GM12873 (cell line): ENCODE measurements around the gene MYORG.

Source experiments
- TF ChIP-seq, protein P1 (sequence below): IDR thresholded peaks from 2 replicates; pipeline ENCODE4 v1.5.1; 2012; ENCODE audit warnings: low read depth, mild to moderate bottlenecking, moderate library complexity, low read length, control low read depth; ENCODE audit not compliant: insufficient read depth; ENCODE audit errors: missing control alignments

MYORG gene

DNA sequence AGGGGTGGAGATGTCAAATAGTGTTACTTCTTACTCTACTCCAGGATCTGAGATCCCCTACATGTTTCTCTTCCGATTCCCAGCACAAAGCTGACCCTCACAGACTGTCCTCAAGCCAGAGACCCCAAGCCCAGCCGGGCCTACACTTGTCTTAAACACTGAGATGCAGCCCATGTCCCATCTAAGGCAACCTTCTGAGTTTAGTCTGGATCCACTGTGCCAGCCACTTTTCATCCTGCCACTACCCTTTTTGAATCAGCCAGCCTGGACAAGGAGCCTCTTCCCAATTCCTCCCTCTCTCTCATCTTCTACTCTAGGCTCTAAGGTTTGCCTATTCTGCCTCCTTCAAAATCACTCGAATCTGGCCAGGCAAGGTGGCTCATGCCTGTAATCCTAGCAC, 6.2 kb upstream of the MYORG start:
- TF ChIP-seq, protein P1, sequence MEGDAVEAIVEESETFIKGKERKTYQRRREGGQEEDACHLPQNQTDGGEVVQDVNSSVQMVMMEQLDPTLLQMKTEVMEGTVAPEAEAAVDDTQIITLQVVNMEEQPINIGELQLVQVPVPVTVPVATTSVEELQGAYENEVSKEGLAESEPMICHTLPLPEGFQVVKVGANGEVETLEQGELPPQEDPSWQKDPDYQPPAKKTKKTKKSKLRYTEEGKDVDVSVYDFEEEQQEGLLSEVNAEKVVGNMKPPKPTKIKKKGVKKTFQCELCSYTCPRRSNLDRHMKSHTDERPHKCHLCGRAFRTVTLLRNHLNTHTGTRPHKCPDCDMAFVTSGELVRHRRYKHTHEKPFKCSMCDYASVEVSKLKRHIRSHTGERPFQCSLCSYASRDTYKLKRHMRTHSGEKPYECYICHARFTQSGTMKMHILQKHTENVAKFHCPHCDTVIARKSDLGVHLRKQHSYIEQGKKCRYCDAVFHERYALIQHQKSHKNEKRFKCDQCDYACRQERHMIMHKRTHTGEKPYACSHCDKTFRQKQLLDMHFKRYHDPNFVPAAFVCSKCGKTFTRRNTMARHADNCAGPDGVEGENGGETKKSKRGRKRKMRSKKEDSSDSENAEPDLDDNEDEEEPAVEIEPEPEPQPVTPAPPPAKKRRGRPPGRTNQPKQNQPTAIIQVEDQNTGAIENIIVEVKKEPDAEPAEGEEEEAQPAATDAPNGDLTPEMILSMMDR: no peak

DNA sequence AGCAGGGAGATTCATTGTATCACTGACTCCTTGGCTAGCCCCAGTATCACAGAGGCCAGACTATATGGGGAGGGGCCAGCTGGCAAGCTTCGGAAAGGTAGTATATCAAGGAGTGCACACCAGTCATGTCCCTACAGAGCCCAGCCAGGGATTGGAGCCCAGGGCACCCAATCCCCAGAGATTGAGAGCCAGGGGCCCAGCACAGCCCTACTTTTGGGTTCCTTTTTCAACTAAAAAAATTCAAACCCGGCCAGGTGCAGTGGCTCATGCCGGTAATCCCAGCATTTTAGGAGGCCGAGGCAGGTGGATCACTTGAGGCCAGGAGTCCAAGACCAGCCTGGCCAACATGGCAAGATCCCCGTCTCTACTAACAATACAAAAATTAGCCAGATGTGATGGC, 5.4 kb upstream of the MYORG start:
- TF ChIP-seq, protein P1: no peak

DNA sequence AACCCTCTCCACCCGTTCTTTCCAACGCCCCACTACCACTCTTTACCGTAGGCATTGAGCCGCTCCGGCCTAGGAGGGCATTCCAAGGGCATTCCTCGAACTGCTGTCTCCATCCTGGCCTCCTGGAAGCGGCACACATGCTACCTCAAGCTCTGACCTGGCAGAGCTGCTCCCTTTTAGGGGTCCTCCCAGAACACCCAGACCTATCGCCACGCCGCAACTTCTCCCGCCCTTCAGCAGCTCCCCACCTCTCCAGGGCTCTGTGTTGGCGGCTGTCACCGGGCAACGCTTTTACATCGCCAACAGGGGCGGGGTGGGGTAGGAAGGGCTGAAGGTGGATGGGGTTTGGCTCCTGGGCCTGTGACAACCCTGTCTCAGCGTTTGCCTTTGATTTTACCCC, 4.6 kb upstream of the MYORG start:
- TF ChIP-seq, protein P1: no peak

DNA sequence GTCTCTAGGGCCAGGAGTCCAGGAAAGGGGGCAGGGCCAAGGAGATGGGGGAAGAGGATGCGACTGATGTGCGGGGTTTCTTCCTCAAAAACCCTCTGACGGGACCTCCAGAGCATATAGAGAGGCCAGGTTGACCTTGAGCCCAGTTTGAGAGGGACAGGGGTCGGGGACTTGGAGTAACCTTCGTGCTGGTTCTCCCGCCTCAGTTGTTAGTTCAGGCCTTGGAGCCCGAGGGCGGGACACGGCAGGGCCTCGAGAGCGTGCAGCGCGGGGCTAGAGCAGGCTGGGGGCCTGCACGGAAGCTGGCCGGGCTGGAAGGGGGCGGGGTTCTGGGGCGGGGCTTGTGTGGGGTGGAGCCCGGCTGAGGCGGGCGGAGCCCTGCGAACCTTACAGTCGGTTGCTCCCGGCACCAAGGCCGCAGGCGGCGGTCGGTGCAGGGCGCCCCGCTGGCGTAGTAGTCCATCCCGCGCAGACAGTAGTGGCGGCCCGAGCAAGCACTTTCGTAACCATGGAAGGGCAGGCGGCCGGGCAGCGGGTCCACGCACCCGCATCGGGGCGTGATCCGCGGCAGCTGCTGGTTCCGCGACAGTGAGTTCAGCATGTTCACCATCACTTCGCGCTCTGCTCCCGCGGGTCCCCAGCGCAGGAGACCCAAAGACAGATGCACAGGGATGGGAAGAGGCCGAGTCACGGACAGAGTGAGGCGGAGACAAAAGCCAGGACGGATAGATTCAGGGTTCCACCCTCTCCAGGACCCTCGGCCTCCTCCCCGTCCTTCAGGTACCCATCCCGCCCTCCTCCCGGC, 4.0 kb upstream of the MYORG start:
- TF ChIP-seq, protein P1: no peak

DNA sequence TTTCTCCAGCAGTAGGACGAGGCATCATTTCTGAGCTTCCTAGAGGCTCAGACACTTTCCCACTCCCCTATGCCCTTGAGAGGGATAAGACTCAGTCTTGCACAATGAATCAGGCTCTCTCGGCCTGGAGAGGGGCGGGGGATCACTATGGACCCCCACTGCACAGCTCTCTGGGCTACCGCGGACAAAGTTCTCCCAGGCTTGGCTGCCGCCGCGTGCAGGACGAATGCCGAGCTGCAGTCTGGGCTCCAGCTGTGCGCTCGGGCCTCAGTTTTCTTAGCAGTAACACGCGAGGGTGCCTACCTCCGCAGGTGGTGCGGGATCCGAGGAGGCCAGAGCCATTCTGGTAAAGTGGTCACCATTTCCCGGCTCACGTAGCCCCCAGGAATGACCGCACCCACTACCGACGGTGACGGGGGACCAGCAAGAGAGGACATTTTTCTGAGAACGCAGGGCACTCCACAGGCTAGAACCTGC, 3.4 kb upstream of the MYORG start:
- TF ChIP-seq, protein P1: no peak

DNA sequence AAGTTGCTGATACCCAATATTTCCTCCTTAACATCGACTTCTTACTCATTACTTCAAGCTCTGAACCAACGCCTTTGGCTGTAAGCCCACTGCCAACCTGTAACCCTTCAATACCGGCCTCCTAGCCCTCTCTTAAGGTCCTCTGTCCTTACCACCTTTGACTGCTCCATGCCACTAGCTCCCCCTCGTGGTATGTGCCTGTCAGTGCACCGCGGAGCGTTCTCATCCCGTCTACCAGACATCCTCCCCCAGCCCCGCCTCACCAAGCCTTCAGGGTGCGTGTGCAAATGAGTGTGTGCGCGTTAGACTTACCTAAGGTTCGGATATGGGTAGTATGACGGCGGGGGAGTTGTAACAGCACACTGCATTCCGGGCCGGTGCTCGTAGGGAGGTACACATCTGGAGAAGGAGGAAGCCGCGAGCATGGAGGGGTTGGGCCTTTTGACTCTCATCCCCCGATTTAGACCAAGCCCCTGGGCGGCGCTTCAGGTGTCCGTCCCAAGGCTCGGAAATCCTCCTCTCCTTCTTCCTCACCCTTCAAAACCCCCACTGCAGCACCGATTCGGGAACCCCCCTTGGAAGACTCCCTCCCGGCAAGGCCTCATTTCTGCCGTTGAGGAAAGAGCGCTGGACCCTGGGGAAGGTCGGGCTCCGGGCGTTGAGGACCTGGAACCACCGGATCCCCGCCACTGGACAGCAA, 2.8 kb upstream of the MYORG start:
- TF ChIP-seq, protein P1: peak; percentile 99

DNA sequence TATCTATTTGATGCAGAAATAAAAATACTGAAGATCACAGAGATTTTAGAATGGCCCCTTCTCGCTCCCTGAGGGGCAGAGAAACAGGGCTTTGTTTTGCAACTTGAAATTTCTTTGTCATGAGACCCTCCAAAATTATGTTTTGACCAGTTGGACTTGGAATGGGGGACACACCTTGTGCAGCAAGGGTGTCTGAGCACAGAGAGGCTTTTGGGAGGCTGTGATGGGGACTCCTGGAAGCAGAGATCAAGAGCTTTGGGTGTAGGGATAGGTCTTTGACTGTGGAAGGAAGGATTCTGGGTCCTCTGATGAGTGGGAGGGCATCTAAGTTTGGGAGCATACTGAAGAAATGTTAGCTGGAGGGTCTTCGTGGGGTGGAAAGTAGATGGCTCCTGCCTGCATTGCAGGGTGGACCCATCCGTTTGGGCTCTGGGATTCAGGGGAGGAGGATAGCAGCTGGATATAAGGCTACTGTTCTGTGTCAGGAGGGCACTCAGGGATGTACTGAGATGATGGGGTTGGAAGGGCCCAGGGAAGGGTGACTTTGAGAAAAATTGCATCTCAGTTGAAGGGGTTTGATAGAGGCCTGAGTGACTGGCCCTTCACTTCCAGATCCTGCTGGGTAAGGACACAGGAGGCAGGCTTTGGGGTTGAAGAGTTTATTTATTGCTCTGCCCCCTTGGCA, 1.8 kb upstream of the MYORG start:
- TF ChIP-seq, protein P1: no peak
